Liver (tissue), 9 donors: ENCODE results near the gene STK11IP. TPM values are rescaled to one million over a fixed set of nuclear protein-coding genes. Genes with fewer than 3 reads are reported as not detected.

ENCODE experiments used
- DNase-seq: peaks from one replicate; pipeline ENCODE4 v3.0.0-alpha.2; 2017; ENCODE audit warnings: low spot score
- H3K27ac ChIP-seq, 2 donors: one replicate each; pipeline ENCODE4 v1.7.0; 2013; ENCODE audit warnings: inconsistent platforms in 2 of 2, low read length in 2 of 2, control low read depth in 1 of 2, low read depth in 1 of 2, mild to moderate bottlenecking in 1 of 2
- H3K27me3 ChIP-seq, 4 donors: one replicate each; pipeline versions ENCODE4 v1.6.1 to v1.7.0; 2013; ENCODE audit warnings: low read length in 3 of 4, inconsistent platforms in 1 of 4, mild to moderate bottlenecking in 1 of 4, moderate library complexity in 1 of 4; ENCODE audit not compliant: control insufficient read depth in 4 of 4, insufficient read depth in 4 of 4
- H3K36me3 ChIP-seq, 4 donors: one replicate each; pipeline versions ENCODE4 v1.6.1 to v1.7.0; 2013; ENCODE audit warnings: low read length in 3 of 4, mild to moderate bottlenecking in 3 of 4, low read depth in 1 of 4, moderate library complexity in 1 of 4; ENCODE audit not compliant: control insufficient read depth in 4 of 4, insufficient read depth in 3 of 4
- H3K4me1 ChIP-seq, 4 donors: one replicate each; pipeline versions ENCODE4 v1.6.1 to v1.7.0; 2013; ENCODE audit warnings: low read length in 3 of 4, mild to moderate bottlenecking in 3 of 4, moderate library complexity in 1 of 4; ENCODE audit not compliant: control insufficient read depth in 4 of 4, insufficient read depth in 4 of 4
- H3K4me3 ChIP-seq, 3 donors: one replicate each; pipeline versions ENCODE4 v1.6.1 to v1.7.0; 2013; ENCODE audit warnings: low read length in 3 of 3, control low read depth in 1 of 3, low read depth in 1 of 3, mild to moderate bottlenecking in 1 of 3
- H3K9ac ChIP-seq, 2 donors: one replicate each; pipeline ENCODE4 v1.7.0; 2013; ENCODE audit warnings: low read length in 2 of 2, mild to moderate bottlenecking in 2 of 2, moderate library complexity in 2 of 2, control low read depth in 1 of 2, low read depth in 1 of 2
- H3K9me3 ChIP-seq, 4 donors: one replicate each; pipeline versions ENCODE4 v1.6.1 to v1.7.0; 2013; ENCODE audit warnings: low read length in 3 of 4; ENCODE audit not compliant: control insufficient read depth in 4 of 4
- ATF3 ChIP-seq: IDR thresholded peaks from 2 replicates; pipeline ENCODE4 v1.6.1; 2016; ENCODE audit warnings: antibody characterized with exemption
- CTCF ChIP-seq: fragments of 150-350 bp; IDR thresholded peaks from 2 replicates; pipeline ENCODE4 v1.5.1; 2017; ENCODE audit warnings: improper control_type of control experiment, low read depth, low read length; ENCODE audit not compliant: missing input control
- EGR1 ChIP-seq, 2 donors: IDR thresholded peaks; 2 replicates each; pipeline ENCODE4 v1.6.1; 2016 to 2018; ENCODE audit warnings: antibody characterized with exemption in 2 of 2, low read depth in 2 of 2
- FOXA1 ChIP-seq: IDR thresholded peaks from 2 replicates; pipeline ENCODE4 v1.6.1; 2016; ENCODE audit warnings: antibody characterized with exemption
- FOXA2 ChIP-seq: IDR thresholded peaks from 2 replicates; pipeline ENCODE4 v1.6.1; 2016; ENCODE audit warnings: antibody characterized with exemption
- GABPA ChIP-seq, 2 donors: IDR thresholded peaks in 1 of 2; conservative IDR thresholded peaks in 1 of 2; 2 replicates each; pipeline ENCODE4 v1.6.1; 2016; ENCODE audit warnings: antibody characterized with exemption in 2 of 2, mild to moderate bottlenecking in 1 of 2, moderate library complexity in 1 of 2
- HNF4A ChIP-seq, 2 donors: conservative IDR thresholded peaks; 2 replicates each; pipeline ENCODE4 v1.6.1; 2016; ENCODE audit warnings: antibody characterized with exemption in 2 of 2, mild to moderate bottlenecking in 2 of 2
- HNF4G ChIP-seq: IDR thresholded peaks from 2 replicates; pipeline ENCODE4 v1.6.1; 2016; ENCODE audit warnings: antibody characterized with exemption
- JUND ChIP-seq, 2 donors: IDR thresholded peaks; 2 replicates each; pipeline ENCODE4 v1.6.1; 2016; ENCODE audit warnings: antibody characterized with exemption in 2 of 2
- MAX ChIP-seq: IDR thresholded peaks from 2 replicates; pipeline ENCODE4 v1.6.1; 2016; ENCODE audit warnings: antibody characterized with exemption
- NR2F2 ChIP-seq: IDR thresholded peaks from 2 replicates; pipeline ENCODE4 v1.6.1; 2016; ENCODE audit warnings: antibody characterized with exemption
- RAD21 ChIP-seq, 2 donors: IDR thresholded peaks; 2 replicates each; pipeline ENCODE4 v1.6.1; 2016; ENCODE audit warnings: antibody characterized with exemption in 2 of 2, mild to moderate bottlenecking in 2 of 2
- REST ChIP-seq: IDR thresholded peaks from 2 replicates; pipeline ENCODE4 v1.6.1; 2016; ENCODE audit warnings: antibody characterized with exemption, mild to moderate bottlenecking
- RXRA ChIP-seq, 2 donors: IDR thresholded peaks; 2 replicates each; pipeline ENCODE4 v1.6.1; 2017 to 2018; ENCODE audit warnings: antibody characterized with exemption in 2 of 2, mild to moderate bottlenecking in 1 of 2
- SP1 ChIP-seq: IDR thresholded peaks from 2 replicates; pipeline ENCODE4 v1.6.1; 2018; ENCODE audit warnings: antibody characterized with exemption, mild to moderate bottlenecking
- WGBS: extraction: QIAGEN DNeasy Blood & Tissue Kit; methylation state at CpG from one replicate; pipeline ENCODE4 v1.1.7; 2013; 5-methylcytosine and 5-hydroxymethylcytosine counted together
- polyA plus RNA-seq, 2 donors: library from polyadenylated mRNA; stranded (reverse) in 1 of 2; unstranded in 1 of 2; fragments of 200-250 nt in 1 of 2; fragments of >200 nt in 1 of 2; fragmentation: Nextera tagmentation in 1 of 2; extraction: Ambion mirVana in 1 of 2; gene quantifications; one replicate each; pipeline versions ENCODE4 v1.2.1 to v1.2.3, GENCODE V29; 2013 to 2015
- total RNA-seq, 2 donors: library from RNA; depleted of rRNA; stranded (reverse); fragments of >200 nt; gene quantifications; one replicate each; pipeline ENCODE4 v1.2.3, GENCODE V29; 2014
- donor health status: healthy.
- donor health status: healthy.
- donor health status: healthy.
- donor health status: healthy.
- donor health status: healthy.

The STK11IP gene
- total and polyA plus RNA-seq, 4 donors, result 2.9 to 8.4 (median 6.4) TPM

GRCh38 chr2:219636144-219636915 lies 38.7 kb downstream of the STK11IP start:
- Histone ChIP-seq H3K9me3 (no peaks in the 10 kb centered on the region), H3K9ac (no peak overlapping the region), H3K36me3 (no peaks in the 10 kb centered on the region), H3K27me3 (no peaks in the 10 kb centered on the region), H3K27ac (no peak overlapping the region), H3K4me1 (no peaks in the 10 kb centered on the region), H3K4me3 (no peak overlapping the region)
- no peak for DNase-seq
- no peak for TF ChIP-seq ATF3
- TF ChIP-seq REST, result no peak
- TF ChIP-seq MAX, result no peak
- no peak for TF ChIP-seq RXRA (IDR thresholded peaks at IDR 0.05)
- no peak for TF ChIP-seq FOXA2
- no peak for TF ChIP-seq JUND (IDR thresholded peaks at IDR 0.05)
- 81% methylated on average over 24 of the region's 24 CpGs for WGBS

GRCh38 chr2:219636941-219637841 lies 39.5 kb downstream of the STK11IP start:
- Histone ChIP-seq H3K4me1 (no peaks in the 10 kb centered on the region), H3K27ac (no peak overlapping the region), H3K4me3 (no peak overlapping the region), H3K9me3 (no peaks in the 10 kb centered on the region), H3K27me3 (no peaks in the 10 kb centered on the region), H3K36me3 (no peaks in the 10 kb centered on the region), H3K9ac (no peak overlapping the region)
- no peak for DNase-seq
- 69% methylated on average over 13 of the region's 13 CpGs for WGBS
- no peak for TF ChIP-seq MAX
- TF ChIP-seq GABPA (IDR thresholded peaks at IDR 0.05 in 1 of 2, conservative IDR thresholded peaks at IDR 0.05 in 1 of 2), result no peak
- no peak for TF ChIP-seq HNF4A (conservative IDR thresholded peaks at IDR 0.05)
- TF ChIP-seq FOXA1, result no peak
- TF ChIP-seq FOXA2, result no peak
- TF ChIP-seq HNF4G, result no peak
- no peak for TF ChIP-seq SP1
- TF ChIP-seq EGR1 (IDR thresholded peaks at IDR 0.05; ENCODE audit: low read depth in 2 of 2), result no peak
- TF ChIP-seq RXRA (IDR thresholded peaks at IDR 0.05), result no peak
- TF ChIP-seq RAD21 (IDR thresholded peaks at IDR 0.05), result no peak
- TF ChIP-seq REST, result no peak
- TF ChIP-seq ATF3, result no peak
- TF ChIP-seq CTCF, result no peak
- TF ChIP-seq NR2F2, result no peak
- TF ChIP-seq JUND (IDR thresholded peaks at IDR 0.05), result no peak
